SJSA1 (cell line): ENCODE results near the gene ARMC6. TPM values are rescaled to one million over a fixed set of nuclear protein-coding genes. Genes with fewer than 3 reads are reported as not detected.
"Not testable (repeated sequence)": the region's sequence is repeated elsewhere in the genome, so short reads cannot be mapped to it uniquely, and the experiment has no call there.

Experiments used
- DNase-seq, 2 experiments: peaks; one replicate each; pipeline ENCODE4 v3.0.0-alpha.2; 2015 to 2020; ENCODE audit warnings: low spot score in 2 of 2, low read depth in 1 of 2
- H3K27ac ChIP-seq: fragments of 250-450 bp; sonication (Bioruptor Pico); 2 replicates; pipeline ENCODE4 v1.5.1; 2020; ENCODE audit warnings: mild to moderate bottlenecking, moderate library complexity
- H3K27me3 ChIP-seq: fragments of 250-450 bp; sonication (Bioruptor Pico); replicated peaks from 2 replicates; pipeline ENCODE4 v1.5.1; 2020; ENCODE audit warnings: mild to moderate bottlenecking, moderate library complexity
- H3K36me3 ChIP-seq: fragments of 250-450 bp; sonication (Bioruptor Pico); 2 replicates; pipeline ENCODE4 v1.5.1; 2020; ENCODE audit warnings: mild to moderate bottlenecking
- H3K4me1 ChIP-seq: fragments of 250-450 bp; sonication (Bioruptor Pico); replicated peaks from 2 replicates; pipeline ENCODE4 v1.6.1; 2021; ENCODE audit warnings: mild to moderate bottlenecking
- H3K4me3 ChIP-seq: fragments of 250-450 bp; sonication (Bioruptor Pico); 2 replicates; pipeline ENCODE4 v1.5.1; 2020; ENCODE audit warnings: mild to moderate bottlenecking
- H3K9me3 ChIP-seq: fragments of 250-450 bp; sonication (Bioruptor Pico); replicated peaks from 2 replicates; pipeline ENCODE4 v1.5.1; 2020; ENCODE audit warnings: mild to moderate bottlenecking
- total RNA-seq: library from RNA; depleted of rRNA; stranded (reverse); fragments of >200 nt; shearing (Covaris generic); gene quantifications from 2 replicates; pipeline ENCODE4 v1.2.3, GENCODE V29; 2014

Gene ARMC6
- total RNA-seq, 1 experiment from 2014 or later = 54.9 TPM

GRCh38 chr19:18999016-18999758 lies 34.2 kb upstream of the ARMC6 start:
- H3K4me1 ChIP-seq = peaks cover 8% of the 10 kb centered on the region
- H3K4me3 ChIP-seq = no peak overlapping the region
- DNase-seq = no peak
- H3K27me3 ChIP-seq = no peaks in the 10 kb centered on the region; the same call in 1 of the 2 replicates
- no peaks in the 10 kb centered on the region for H3K9me3 ChIP-seq
- H3K27ac ChIP-seq = no peak overlapping the region
- H3K36me3 ChIP-seq = peaks cover 90% of the 10 kb centered on the region

- peaks cover 8% of the 10 kb centered on the region for H3K4me1 ChIP-seq
- DNase-seq = no peak
- no peak overlapping the region for H3K4me3 ChIP-seq
- no peaks in the 10 kb centered on the region for H3K9me3 ChIP-seq
- no peak overlapping the region for H3K27ac ChIP-seq
- H3K27me3 ChIP-seq = no peaks in the 10 kb centered on the region; the same call in 1 of the 2 replicates
- H3K36me3 ChIP-seq = peaks cover 90% of the 10 kb centered on the region
Measured at GRCh38 chr19:18999896-19000620, 33.3 kb upstream of the ARMC6 start.

- DNase-seq = no peak
- Histone ChIP-seq H3K27me3 (no peaks in the 10 kb centered on the region; the same call in 1 of the 2 replicates), H3K4me3 (no peak overlapping the region), H3K27ac (no peak overlapping the region), H3K4me1 (no peaks in the 10 kb centered on the region), H3K9me3 (no peaks in the 10 kb centered on the region), H3K36me3 (peaks cover 94% of the 10 kb centered on the region)
Measured at GRCh38 chr19:19004144-19004543, 29.3 kb upstream of the ARMC6 start.

DNA sequence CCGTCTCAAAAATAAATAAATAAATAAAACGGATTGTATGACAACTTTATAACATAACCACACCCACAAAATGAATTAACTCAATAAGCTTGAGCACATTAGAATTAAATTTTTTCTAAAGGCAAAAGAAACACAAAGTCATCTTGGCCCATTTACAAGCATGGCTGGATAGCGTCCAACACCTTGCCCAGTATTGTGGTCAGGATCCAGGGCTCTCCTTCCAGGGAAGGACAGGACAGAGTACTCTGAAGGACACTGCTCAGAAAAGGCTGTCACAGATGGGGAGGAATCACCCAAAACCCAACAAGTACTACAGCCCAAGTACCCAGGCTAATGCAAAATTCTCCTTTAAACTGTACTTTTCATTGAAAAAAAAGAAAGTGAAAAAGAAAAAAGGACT lies 27.2 kb upstream of the ARMC6 start:
- Histone ChIP-seq H3K27me3 (no peaks in the 10 kb centered on the region; the same call in 1 of the 2 replicates), H3K4me1 (no peaks in the 10 kb centered on the region), H3K36me3 (peaks cover 94% of the 10 kb centered on the region), H3K9me3 (no peaks in the 10 kb centered on the region), H3K27ac (no peak overlapping the region), H3K4me3 (no peak overlapping the region)
- no peak for DNase-seq

GRCh38 chr19:19009951-19010350 lies 23.5 kb upstream of the ARMC6 start:
- no peak for DNase-seq
- H3K36me3 ChIP-seq = peaks cover 97% of the 10 kb centered on the region
- H3K9me3 ChIP-seq = no peaks in the 10 kb centered on the region
- H3K4me3 ChIP-seq = no peak overlapping the region
- H3K27me3 ChIP-seq = no peaks in the 10 kb centered on the region
- H3K27ac ChIP-seq = no peak overlapping the region
- no peaks in the 10 kb centered on the region for H3K4me1 ChIP-seq

- Histone ChIP-seq H3K9me3 (no peaks in the 10 kb centered on the region), H3K27ac (no peak overlapping the region), H3K4me1 (no peaks in the 10 kb centered on the region), H3K27me3 (no peaks in the 10 kb centered on the region), H3K36me3 (peaks cover 96% of the 10 kb centered on the region), H3K4me3 (no peak overlapping the region)
- no peak for DNase-seq
Measured at GRCh38 chr19:19010551-19010950, 22.9 kb upstream of the ARMC6 start.

GRCh38 chr19:19021115-19021514 lies 12.3 kb upstream of the ARMC6 start:
- no peaks in the 10 kb centered on the region for H3K9me3 ChIP-seq
- no peaks in the 10 kb centered on the region for H3K27me3 ChIP-seq
- H3K4me3 ChIP-seq = no peak overlapping the region
- H3K36me3 ChIP-seq = peaks cover 89% of the 10 kb centered on the region
- DNase-seq = peak in 1 of 2 experiments; percentile 16
- H3K4me1 ChIP-seq = peaks cover 8% of the 10 kb centered on the region
- H3K27ac ChIP-seq = no peak overlapping the region

DNA sequence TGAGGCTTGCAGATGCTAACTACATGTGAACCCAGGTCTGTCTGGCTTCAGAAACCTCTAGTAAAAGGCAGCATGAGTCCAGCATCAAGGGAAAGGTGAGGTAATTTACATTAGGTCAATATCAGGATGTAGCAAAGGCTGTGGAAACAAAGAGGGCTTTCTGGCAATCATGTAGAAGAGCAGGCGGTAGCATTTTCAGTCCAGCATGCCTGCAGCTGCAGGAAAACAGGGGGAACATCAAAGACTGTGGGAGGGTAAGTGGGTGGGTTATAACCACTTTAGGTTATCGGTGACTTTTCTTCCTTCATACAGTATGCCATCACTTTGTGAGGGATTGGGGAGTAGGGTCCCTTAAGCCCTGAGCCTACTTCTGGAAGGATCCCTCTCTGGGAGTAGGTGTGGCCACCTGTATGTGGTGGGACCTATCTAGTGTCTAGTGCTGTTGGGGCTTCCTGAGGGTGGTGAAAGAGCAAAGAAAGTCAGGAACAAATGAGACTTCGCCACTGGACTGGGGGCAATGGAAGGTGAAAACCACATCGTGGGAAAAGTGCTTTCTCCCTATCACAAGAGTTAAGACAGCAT lies 10.9 kb upstream of the ARMC6 start:
- Histone ChIP-seq H3K36me3 (peaks cover 89% of the 10 kb centered on the region), H3K4me1 (peaks cover 8% of the 10 kb centered on the region), H3K9me3 (no peaks in the 10 kb centered on the region), H3K27ac (no peak overlapping the region), H3K27me3 (no peaks in the 10 kb centered on the region), H3K4me3 (no peak overlapping the region)
- DNase-seq = no peak

- not testable (repeated sequence) for H3K27me3 ChIP-seq, H3K27ac ChIP-seq, DNase-seq, H3K4me1 ChIP-seq, H3K4me3 ChIP-seq, H3K9me3 ChIP-seq
- peaks cover 90% of the 10 kb centered on the region for H3K36me3 ChIP-seq
Measured at GRCh38 chr19:19023376-19023775, 10.0 kb upstream of the ARMC6 start.

DNA sequence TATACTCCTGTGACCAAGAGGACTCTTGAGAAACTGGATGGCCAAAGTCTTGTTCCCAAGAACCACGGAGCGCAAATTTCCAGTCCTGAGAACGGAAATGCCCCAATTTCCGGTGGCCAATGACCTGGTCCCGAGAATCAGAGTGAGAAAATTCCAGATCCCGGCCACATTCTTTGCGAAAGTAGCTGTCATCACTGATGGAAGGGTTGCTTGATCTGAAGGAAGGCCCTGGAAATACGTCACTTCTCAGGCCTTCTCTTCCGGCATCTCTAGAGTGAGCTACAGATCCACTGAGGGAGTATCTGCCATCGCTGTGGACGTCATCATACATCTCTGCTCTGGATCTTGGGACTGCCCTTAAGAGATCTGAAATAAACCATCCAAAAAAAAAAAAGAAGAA lies 7.5 kb upstream of the ARMC6 start:
- H3K4me1 ChIP-seq = peaks cover 8% of the 10 kb centered on the region
- no peaks in the 10 kb centered on the region for H3K27me3 ChIP-seq
- no peak overlapping the region for H3K4me3 ChIP-seq
- no peak for DNase-seq
- H3K36me3 ChIP-seq = peaks cover 98% of the 10 kb centered on the region
- H3K9me3 ChIP-seq = no peaks in the 10 kb centered on the region
- no peak overlapping the region for H3K27ac ChIP-seq

GRCh38 chr19:19026299-19026971 lies 7.0 kb upstream of the ARMC6 start:
- Histone ChIP-seq H3K4me3 (no peak overlapping the region), H3K27ac (no peak overlapping the region), H3K4me1 (peaks cover 3% of the 10 kb centered on the region), H3K27me3 (no peaks in the 10 kb centered on the region), H3K9me3 (no peaks in the 10 kb centered on the region), H3K36me3 (peaks cover 100% of the 10 kb centered on the region)
- DNase-seq = no peak

DNA sequence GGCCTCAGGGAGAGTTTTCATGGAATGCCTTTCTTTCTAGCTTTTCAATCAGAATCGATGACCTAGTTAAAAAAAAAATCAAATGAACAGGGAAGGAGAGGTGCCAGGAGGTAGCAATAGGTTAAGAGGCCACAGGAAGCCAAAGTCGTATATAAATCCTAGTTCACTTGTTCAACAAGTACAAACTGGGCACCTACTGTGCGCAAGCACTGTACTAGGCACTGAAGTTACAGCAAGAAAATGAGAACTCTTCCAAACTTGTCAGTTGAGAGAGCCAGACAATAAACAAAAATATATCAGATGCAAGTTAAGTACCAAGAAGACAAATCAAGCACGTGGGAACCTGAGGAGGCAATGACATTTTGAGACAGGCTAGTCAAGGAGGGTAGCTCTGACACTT lies 6.2 kb upstream of the ARMC6 start:
- no peaks in the 10 kb centered on the region for H3K27me3 ChIP-seq
- DNase-seq = no peak
- peaks cover 97% of the 10 kb centered on the region for H3K36me3 ChIP-seq

GRCh38 chr19:19028526-19028925 lies 4.9 kb upstream of the ARMC6 start:
- H3K27me3 ChIP-seq = no peaks in the 10 kb centered on the region
- H3K27ac ChIP-seq = no peak overlapping the region
- 0 out of 2 replicates have a peak, but pooled peaks cover 5% of the 10 kb centered on the region for H3K4me1 ChIP-seq
- no peak overlapping the region for H3K4me3 ChIP-seq
- H3K9me3 ChIP-seq = 0 out of 2 replicates have a peak, but pooled peaks cover 3% of the 10 kb centered on the region
- H3K36me3 ChIP-seq = peaks cover 91% of the 10 kb centered on the region
- no peak for DNase-seq

More for the DNA sequence above, 6.2 kb upstream of the ARMC6 start:
- Histone ChIP-seq H3K4me3 (no peak overlapping the region), H3K4me1 (peaks cover 5% of the 10 kb centered on the region; the same call in 1 of the 2 replicates), H3K9me3 (no peaks in the 10 kb centered on the region), H3K27ac (no peak overlapping the region)
